ENCODE measurements around the gene HERPUD2. TPM values are rescaled to one million over a fixed set of nuclear protein-coding genes. Genes with fewer than 3 reads are reported as not detected.

Gene HERPUD2
- total and polyA plus RNA-seq, 2 experiments from 2014 or later, result 25.5 to 28.0 TPM

DNA sequence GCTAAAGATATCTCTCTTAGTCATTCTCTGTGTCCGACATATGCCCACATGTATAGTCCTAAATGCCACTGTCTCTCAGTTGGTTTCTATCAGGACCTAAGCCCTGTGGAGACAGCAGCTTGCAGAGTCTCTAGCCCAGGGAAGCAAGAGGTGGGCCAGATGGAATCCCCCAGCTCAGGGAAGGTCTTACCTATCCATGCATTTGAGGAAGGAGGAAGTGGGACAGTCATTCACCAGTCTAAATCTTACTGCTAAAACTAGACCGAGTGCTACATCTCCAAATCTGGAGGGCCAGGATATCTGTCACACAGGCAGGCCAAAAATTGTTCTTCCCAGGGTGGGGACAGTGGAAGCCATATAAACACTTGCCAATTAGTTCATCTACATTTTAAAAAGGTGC, 26.4 kb upstream of the HERPUD2 start:
- no peaks in the 10 kb centered on the region for H3K9me3 ChIP-seq (ENCODE audit: low read depth)
- H3K4me2 ChIP-seq, result no peak overlapping the region
- no peaks in the 10 kb centered on the region for H3K36me3 ChIP-seq (replicated peaks; ENCODE audit: insufficient read depth, low read depth)
- no peak for DNase-seq (ENCODE audit: low spot score)
- TF ChIP-seq EZH2 (IDR thresholded peaks at IDR 0.05; ENCODE audit: borderline replicate concordance) (no peak), EZH2phosphoT487 (IDR thresholded peaks at IDR 0.05; ENCODE audit: low read depth, severe bottlenecking, unreplicated experiment) (no peak)
- TF ChIP-seq, protein P1, sequence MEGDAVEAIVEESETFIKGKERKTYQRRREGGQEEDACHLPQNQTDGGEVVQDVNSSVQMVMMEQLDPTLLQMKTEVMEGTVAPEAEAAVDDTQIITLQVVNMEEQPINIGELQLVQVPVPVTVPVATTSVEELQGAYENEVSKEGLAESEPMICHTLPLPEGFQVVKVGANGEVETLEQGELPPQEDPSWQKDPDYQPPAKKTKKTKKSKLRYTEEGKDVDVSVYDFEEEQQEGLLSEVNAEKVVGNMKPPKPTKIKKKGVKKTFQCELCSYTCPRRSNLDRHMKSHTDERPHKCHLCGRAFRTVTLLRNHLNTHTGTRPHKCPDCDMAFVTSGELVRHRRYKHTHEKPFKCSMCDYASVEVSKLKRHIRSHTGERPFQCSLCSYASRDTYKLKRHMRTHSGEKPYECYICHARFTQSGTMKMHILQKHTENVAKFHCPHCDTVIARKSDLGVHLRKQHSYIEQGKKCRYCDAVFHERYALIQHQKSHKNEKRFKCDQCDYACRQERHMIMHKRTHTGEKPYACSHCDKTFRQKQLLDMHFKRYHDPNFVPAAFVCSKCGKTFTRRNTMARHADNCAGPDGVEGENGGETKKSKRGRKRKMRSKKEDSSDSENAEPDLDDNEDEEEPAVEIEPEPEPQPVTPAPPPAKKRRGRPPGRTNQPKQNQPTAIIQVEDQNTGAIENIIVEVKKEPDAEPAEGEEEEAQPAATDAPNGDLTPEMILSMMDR (IDR thresholded peaks at IDR 0.05; ENCODE audit: poor library complexity), result no peak
- no peak overlapping the region for H3K4me3 ChIP-seq
- H2AFZ ChIP-seq, result no peak overlapping the region
- H3K27ac ChIP-seq, result no peak overlapping the region
- no peaks in the 10 kb centered on the region for H4K20me1 ChIP-seq (ENCODE audit: insufficient read depth, poor library complexity, severe bottlenecking)
- 93% methylated on average over 2 of the region's 2 CpGs for WGBS (ENCODE audit: low lambda C conversion rate, missing lambda C conversion rate)
- H3K4me1 ChIP-seq (ENCODE audit: insufficient read depth), result peaks cover 22% of the 10 kb centered on the region
- H3K79me2 ChIP-seq, result no peaks in the 10 kb centered on the region
- no peaks in the 10 kb centered on the region for H3K9me2 ChIP-seq (replicated peaks; ENCODE audit: insufficient read depth)
- no peaks in the 10 kb centered on the region for H3K27me3 ChIP-seq

DNA sequence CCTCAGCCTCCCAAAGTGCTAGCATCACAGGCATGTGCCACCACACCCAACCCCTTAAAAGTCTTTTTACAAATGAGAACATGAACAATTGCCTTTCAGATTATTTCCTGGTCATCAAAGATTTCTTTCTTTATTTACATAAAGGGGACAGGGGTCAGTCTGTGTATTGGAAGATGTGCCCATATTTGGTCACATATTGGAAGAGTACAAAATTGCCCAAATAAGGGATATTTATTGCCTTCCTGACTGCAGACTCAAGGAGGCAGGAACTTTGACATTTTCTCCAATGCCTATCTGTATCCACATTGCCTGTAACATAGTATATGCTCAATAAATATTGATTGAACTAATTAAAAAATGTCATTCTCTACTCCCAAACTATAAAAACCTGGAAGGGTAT, 25.9 kb upstream of the HERPUD2 start:
- no peaks in the 10 kb centered on the region for H3K36me3 ChIP-seq (replicated peaks; ENCODE audit: insufficient read depth, low read depth)
- H3K27me3 ChIP-seq, result no peaks in the 10 kb centered on the region
- no peak for DNase-seq (ENCODE audit: low spot score)
- H3K9me2 ChIP-seq (replicated peaks; ENCODE audit: insufficient read depth), result no peaks in the 10 kb centered on the region
- TF ChIP-seq, protein P1 (IDR thresholded peaks at IDR 0.05; ENCODE audit: poor library complexity), result no peak
- TF ChIP-seq EZH2phosphoT487 (IDR thresholded peaks at IDR 0.05; ENCODE audit: low read depth, severe bottlenecking, unreplicated experiment), result no peak
- no peak for TF ChIP-seq EZH2 (IDR thresholded peaks at IDR 0.05; ENCODE audit: borderline replicate concordance)
- H3K4me3 ChIP-seq, result no peak overlapping the region
- no peak overlapping the region for H2AFZ ChIP-seq
- H3K9me3 ChIP-seq (ENCODE audit: low read depth), result no peaks in the 10 kb centered on the region
- no peaks in the 10 kb centered on the region for H3K79me2 ChIP-seq
- H4K20me1 ChIP-seq (ENCODE audit: insufficient read depth, poor library complexity, severe bottlenecking), result no peaks in the 10 kb centered on the region
- H3K27ac ChIP-seq, result no peak overlapping the region
- peaks cover 26% of the 10 kb centered on the region for H3K4me1 ChIP-seq (ENCODE audit: insufficient read depth)
- H3K4me2 ChIP-seq, result no peak overlapping the region

DNA sequence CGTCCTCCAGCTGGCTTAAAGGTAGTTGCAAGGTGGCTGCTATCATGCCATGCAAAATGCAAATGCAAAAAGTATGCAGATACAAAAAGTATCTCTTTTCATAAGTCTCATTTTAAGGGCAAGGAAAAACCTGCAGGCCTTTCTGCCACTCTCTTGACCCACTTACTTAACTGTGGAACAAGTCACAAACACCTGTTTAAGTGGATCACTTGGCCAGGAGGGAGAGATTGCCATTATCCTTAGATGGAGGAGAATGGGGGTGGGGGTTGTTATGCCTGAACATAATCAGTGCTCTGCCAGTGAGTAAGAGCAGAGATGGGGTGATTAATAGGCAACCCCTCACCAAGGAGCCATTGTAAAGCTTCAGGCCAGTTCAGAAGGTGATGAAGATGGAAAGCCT, 25.1 kb upstream of the HERPUD2 start:
- DNase-seq (ENCODE audit: low spot score), result no peak
- Histone ChIP-seq H3K9me3 (ENCODE audit: low read depth) (no peaks in the 10 kb centered on the region), H3K79me2 (no peaks in the 10 kb centered on the region), H3K27me3 (no peaks in the 10 kb centered on the region), H3K36me3 (replicated peaks; ENCODE audit: insufficient read depth, low read depth) (no peaks in the 10 kb centered on the region), H3K4me2 (no peak overlapping the region), H2AFZ (no peak overlapping the region), H3K4me1 (ENCODE audit: insufficient read depth) (peaks cover 27% of the 10 kb centered on the region), H3K27ac (peak overlapping the region; percentile 14), H3K4me3 (no peak overlapping the region), H4K20me1 (ENCODE audit: insufficient read depth, poor library complexity, severe bottlenecking) (no peaks in the 10 kb centered on the region), H3K9me2 (replicated peaks; ENCODE audit: insufficient read depth) (no peaks in the 10 kb centered on the region)
- 100% methylated on average over 1 of the region's 1 CpG for WGBS (ENCODE audit: low lambda C conversion rate, missing lambda C conversion rate)
- TF ChIP-seq, protein P1 (IDR thresholded peaks at IDR 0.05; ENCODE audit: poor library complexity), result no peak
- TF ChIP-seq EZH2 (IDR thresholded peaks at IDR 0.05; ENCODE audit: borderline replicate concordance) (no peak), EZH2phosphoT487 (IDR thresholded peaks at IDR 0.05; ENCODE audit: low read depth, severe bottlenecking, unreplicated experiment) (no peak)

DNA sequence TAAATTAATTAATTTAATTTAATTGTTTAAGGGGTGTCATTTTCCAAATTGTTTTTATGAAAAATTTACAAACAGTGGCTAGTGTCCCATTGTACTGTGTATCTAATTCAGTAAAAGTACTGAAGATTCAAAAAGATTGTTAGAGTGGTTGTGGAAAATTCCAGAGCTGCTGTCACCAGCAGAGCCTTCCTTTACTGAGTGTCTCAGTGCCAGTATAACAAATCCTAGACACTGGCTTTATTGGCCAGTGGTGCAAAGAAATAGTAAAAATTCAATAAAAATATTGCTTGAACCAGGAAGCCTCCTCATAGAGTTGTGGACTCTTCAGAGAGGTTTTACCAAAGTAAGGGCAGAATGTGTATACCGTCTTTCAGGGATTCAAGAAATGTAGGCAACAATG, 23.1 kb upstream of the HERPUD2 start:
- Histone ChIP-seq H4K20me1 (ENCODE audit: insufficient read depth, poor library complexity, severe bottlenecking) (no peaks in the 10 kb centered on the region), H3K27ac (peak overlapping the region; percentile 18)

More for the DNA sequence above, 23.1 kb upstream of the HERPUD2 start:
- Histone ChIP-seq H3K4me2 (no peak overlapping the region), H3K4me1 (ENCODE audit: insufficient read depth) (peaks cover 27% of the 10 kb centered on the region), H3K4me3 (no peak overlapping the region), H3K9me2 (replicated peaks; ENCODE audit: insufficient read depth) (no peaks in the 10 kb centered on the region), H3K9me3 (ENCODE audit: low read depth) (no peaks in the 10 kb centered on the region), H3K36me3 (replicated peaks; ENCODE audit: insufficient read depth, low read depth) (no peaks in the 10 kb centered on the region), H3K27me3 (no peaks in the 10 kb centered on the region), H3K79me2 (no peaks in the 10 kb centered on the region), H2AFZ (no peak overlapping the region)
- TF ChIP-seq EZH2phosphoT487 (IDR thresholded peaks at IDR 0.05; ENCODE audit: low read depth, severe bottlenecking, unreplicated experiment) (no peak), EZH2 (IDR thresholded peaks at IDR 0.05; ENCODE audit: borderline replicate concordance) (no peak)
- TF ChIP-seq, protein P1 (IDR thresholded peaks at IDR 0.05; ENCODE audit: poor library complexity), result no peak
- DNase-seq (ENCODE audit: low spot score), result no peak
- 95% methylated on average over 1 of the region's 1 CpG for WGBS (ENCODE audit: low lambda C conversion rate, missing lambda C conversion rate)

All from hepatocyte (in vitro differentiated cells).